Measurements from ENCODE around the gene HSPB2.
"Not testable (repeated sequence)": the region's sequence is repeated elsewhere in the genome, so short reads cannot be mapped to it uniquely, and the experiment has no call there.

Gene HSPB2

DNA sequence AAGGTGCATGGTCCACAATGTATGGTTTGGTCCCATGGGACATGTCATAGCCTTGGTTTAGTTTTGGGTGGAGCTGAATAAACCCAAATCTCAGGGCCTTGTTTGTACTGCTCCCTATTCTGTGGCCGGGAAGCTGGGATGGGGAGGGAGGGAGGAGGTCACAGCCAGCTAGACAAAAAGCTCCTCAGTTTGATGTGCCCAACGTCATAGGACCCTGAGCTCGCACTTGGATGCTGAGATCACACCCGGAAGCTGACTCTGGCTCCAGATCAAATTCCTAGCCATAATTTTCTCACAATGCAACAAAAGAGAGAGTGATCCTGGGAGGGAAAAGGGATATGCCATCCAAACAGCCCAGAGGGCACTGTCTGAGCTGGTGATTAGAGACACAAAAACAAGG lies 1.5 kb downstream of the HSPB2 start:
- DNase-seq (ENCODE audit: low read depth) = no peak

- DNase-seq (ENCODE audit: low read depth) = no peak
These were observed 4.2 kb downstream of the HSPB2 start for GRCh38 chr11:111916768-111917167.

DNA sequence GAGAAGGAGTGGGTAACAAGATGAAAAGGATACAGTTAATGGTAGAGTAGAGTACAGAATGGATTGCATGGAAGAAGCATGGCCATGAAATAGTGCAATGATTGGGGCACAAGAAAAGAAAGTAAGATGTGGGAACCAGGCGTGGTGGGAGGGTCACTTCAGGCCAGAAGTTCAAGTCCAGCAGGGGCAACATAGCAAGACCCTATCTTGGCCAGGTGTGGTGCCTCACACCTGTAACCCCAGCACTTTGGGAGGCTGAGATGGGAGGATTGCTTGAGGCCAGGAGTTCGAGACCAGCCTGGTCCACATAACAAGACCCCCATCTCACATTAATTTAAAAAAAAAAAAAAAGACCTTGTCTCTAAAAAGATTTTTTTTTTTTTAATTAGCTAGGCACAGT lies 4.8 kb downstream of the HSPB2 start:
- no peak for DNase-seq (ENCODE audit: low read depth)

DNA sequence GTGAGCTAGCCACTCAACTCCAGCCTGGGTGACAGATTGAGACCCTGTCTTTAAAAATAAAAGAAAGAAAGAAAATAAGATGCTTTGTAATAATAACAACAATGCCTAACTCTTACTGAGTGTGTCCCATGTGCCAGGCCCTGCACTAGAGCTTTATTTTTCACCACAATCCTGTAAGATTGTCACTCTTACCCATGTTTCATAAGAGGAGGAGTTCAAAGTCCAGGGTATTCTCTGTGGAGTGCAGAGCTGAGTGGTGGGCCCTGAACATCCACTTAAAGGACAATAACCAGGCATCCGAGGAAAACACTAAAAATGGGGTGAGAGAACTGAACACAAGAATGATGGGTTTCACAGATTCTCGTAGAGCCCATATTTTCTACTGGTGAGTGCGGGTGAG lies 5.3 kb downstream of the HSPB2 start:
- DNase-seq (ENCODE audit: low read depth) = no peak

DNA sequence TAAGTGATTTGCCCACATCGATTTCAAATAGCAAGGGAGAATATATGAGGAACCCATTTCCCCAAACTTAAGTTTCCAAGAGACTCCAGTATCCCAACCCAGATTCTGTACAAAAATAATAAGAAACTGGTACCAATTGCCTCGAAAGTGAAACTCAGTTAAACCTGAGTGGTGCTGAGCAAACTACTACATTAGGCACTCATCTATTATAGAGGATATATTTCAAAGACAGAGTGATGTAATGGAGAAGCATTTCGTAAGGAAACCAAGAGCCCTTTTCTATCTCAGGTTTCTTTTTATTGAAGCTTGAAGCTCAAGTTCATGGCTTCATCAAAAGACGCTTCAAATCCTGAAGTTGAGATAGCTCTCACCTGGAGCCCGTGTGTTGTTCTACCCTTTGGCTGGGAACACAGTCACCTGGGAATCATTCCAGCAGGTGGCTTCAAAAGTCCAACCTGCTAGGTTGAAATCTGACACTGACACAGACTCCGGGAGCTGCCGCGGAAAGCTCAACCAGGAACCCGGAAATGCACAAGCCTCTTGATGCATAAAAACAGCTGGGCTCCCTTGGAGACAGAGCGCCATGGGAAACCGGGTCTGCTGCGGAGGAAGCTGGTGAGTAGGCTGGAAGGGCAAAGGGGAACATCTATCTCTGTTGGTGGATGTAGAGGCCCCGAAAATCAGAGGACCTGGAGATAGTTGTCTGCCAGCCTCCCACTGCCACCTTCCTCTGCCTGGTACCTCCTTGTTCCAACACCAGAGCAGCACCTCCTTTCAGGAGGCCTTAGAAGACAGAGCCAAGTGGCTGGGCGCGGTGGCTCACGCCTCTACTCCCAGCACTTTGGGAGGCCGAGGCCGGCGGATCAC lies 6.1 kb downstream of the HSPB2 start, which contains the start of gene C11orf52:
Gene C11orf52 (plus strand): TSS at position 524 of the 867 bp plus-strand sequence. CDS start 60 bp downstream, at position 584.
- no peak for DNase-seq (ENCODE audit: low read depth)

- no peak for DNase-seq (ENCODE audit: low read depth)
These were observed 8.4 kb downstream of the HSPB2 start for GRCh38 chr11:111920908-111921307.

DNA sequence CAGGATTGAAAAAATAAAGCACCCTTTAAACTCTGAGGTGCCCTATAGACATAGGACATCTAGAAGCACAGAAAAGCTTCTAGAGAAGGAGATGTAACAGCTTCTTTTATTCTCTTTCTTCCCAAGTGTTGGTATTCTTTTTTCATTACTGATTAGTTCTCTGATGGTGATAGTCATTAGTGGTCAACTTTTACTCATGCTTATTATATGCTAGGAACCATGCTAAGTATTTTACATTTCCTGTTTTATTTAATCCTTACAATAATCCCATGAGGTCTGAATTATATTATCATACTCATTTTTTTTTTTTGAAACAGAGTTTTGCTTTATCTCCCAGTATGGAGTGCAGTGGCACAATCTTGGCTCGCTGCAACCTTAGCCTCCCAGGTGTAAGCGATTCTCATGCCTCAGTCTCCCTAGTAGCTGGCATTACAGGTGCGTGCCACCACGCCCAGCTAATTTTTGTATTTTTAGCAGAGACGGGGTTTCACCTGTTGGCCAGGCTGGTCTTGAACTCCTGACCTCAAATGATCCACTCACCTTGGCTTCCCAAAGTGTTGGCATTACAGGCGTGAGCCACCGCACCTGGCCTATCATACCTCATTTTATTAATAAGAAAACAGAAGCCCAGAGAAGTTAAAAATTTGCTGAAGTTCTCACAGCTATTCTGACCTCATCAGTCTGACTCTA lies 9.2 kb downstream of the HSPB2 start:
- no peak for DNase-seq (ENCODE audit: low read depth)

DNA sequence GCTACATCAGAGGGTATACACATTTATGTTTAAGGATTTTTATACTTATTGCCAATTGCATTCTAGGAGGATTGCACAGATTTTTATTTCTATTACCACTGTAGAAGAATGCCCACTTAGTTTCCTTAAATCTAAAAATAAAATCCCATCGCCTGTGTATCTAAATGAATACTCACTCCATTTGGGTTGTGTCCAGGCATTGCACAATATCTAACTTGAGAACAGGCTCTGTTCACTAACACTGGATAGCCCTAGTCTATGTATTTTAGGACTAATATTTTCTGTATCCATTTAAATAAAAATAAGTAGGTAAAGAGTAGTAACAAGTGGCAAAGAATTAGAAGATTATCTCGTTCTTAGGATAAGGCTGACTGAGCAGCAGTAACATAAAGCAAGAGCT lies 10.3 kb downstream of the HSPB2 start:
- peak; percentile 80 for DNase-seq (ENCODE audit: low read depth)

GRCh38 chr11:111923351-111923788 lies 10.8 kb downstream of the HSPB2 start:
- peak; percentile 63 for DNase-seq (ENCODE audit: low read depth)

- no peak for DNase-seq (ENCODE audit: low read depth)
These were observed 11.4 kb downstream of the HSPB2 start for GRCh38 chr11:111923951-111924350.

DNA sequence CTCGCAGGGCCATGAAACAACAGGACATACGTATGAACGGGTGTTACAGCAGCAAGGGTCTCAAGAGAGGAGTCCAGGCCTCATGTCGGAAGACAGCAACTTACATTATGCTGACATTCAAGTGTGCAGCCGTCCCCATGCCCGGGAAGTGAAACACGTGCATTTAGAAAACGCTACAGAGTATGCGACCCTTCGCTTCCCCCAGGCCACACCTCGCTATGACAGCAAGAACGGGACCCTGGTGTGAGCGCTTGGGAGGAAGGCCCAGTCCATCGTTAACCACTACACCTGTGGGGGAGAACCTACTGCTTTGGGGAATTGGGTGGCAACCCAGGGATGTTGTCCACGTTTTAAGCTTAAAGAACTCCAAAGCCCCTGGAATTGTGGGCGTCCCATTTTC lies 13.4 kb downstream of the HSPB2 start:
- DNase-seq (ENCODE audit: low read depth) = no peak

GRCh38 chr11:111926505-111927391 lies 14.2 kb downstream of the HSPB2 start:
- DNase-seq (ENCODE audit: low read depth) = peak; percentile 96

GRCh38 chr11:111930472-111930871 lies 17.9 kb downstream of the HSPB2 start:
- no peak for DNase-seq (ENCODE audit: low read depth)

DNA sequence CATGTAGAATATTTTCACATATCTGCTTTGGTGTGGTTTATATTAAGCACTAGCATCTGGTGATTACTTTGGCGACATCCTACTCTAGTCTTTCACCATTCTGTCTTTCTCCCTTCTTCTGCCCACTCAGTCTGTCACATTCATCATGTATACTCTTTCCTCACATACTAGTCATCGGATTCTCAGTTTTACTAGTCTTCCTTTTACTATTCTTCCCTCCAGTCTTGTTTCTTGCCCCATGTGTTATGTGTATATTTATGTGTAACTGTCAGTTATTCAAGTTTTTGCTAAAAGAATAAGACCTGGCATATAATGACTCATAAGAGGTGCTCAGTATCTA lies 20.0 kb downstream of the HSPB2 start:
- no peak for DNase-seq (ENCODE audit: low read depth)

DNA sequence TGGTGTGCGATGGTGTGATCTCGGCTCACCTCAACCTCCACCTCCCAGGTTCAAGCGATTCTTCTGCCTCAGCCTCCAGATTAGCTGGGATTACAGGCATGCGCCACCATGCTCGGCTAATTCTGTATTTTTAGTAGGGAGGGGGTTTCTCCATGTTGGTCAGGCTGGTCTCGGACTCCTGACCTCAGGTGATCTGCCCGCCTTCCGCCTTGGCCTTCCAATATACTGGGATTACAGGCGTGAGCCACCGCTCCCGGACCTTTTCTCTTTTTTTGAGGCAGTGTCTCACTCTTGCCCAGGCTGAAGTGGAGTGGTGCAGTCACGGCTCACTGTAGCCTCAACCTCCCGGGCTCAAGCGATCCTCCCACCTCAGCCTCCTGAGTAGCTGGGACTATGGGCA lies 20.6 kb downstream of the HSPB2 start:
- DNase-seq (ENCODE audit: low read depth) = not testable (repeated sequence)

GRCh38 chr11:111933872-111934271 lies 21.3 kb downstream of the HSPB2 start:
- no peak for DNase-seq (ENCODE audit: low read depth)

GRCh38 chr11:111934306-111934705 lies 21.8 kb downstream of the HSPB2 start:
- no peak for DNase-seq (ENCODE audit: low read depth)

DNA sequence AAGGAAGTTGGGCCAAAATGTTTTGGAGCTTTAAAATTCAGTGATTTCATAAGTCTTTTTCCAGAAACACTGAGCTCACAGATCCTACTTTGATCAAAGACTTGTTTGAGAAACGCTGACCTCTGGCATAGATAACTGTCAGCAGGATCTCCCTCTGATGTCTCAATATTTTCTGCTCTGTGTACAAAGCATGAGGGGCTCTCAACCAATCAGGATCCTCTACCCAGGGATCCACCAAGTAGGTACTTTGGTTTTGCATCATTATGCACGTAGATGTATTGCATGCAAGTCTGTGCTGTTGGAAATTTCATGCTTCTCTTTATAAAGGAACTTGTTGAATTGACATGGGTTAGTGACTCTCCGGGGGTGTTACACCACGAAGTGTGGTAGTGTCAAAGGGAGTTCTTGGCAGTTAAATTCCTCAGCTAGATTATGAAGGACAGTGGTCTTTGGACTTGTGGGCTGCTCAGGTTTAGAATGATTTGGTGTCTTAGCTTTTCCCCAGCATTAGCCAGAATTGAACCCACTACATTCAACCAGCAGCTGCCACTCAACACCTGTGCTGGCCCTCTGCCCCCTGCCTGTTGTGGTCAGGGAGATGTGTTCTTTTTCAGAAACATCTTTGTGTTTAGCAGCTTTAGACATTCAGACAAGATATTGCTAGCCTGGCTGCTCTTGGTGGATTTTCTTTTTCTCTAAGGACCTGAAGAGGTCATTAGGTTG lies 22.9 kb downstream of the HSPB2 start:
- peak; percentile 51 for DNase-seq (ENCODE audit: low read depth)

DNA sequence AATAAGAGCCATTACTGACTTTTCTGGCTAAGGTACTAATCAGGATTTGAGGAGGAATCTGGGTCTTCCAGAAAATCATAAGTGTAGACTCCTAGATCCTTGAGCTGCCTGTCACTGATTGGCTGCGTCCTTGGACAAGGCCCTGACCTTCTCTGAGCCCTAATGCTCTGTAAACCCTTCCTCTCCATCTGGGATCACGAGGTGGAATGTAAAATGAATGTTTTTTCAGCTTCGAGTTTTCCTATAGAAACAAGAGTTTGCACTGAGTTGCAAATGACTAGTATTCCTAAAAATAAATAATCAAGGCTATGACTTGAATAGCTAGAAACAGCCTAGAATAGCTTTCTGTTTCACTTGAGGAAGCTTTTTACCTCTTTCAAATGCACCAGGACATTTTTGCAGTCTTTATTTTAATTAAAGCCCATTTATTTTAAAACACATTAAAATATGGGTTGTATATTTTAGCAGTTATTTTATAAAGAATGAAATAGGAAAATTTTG lies 23.6 kb downstream of the HSPB2 start:
- no peak for DNase-seq (ENCODE audit: low read depth)

DNA sequence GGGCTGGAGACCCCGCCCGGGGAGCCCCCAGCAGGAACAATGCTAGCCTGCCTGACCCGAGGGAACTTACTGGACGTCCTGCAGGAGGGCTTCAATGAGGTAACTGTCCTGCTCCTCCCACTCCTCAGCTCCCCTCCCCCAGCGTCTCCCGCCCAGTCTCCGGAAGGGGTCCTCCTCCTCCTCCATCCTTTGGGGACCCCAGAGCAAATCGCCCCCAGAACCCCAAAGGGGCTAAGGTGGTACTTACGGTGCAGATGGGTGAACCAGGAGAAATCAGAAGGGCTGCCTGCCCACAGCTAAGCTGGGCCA lies 24.9 kb downstream of the HSPB2 start:
- DNase-seq (ENCODE audit: low read depth) = no peak

GRCh38 chr11:111937844-111938243 lies 25.3 kb downstream of the HSPB2 start:
- DNase-seq (ENCODE audit: low read depth) = no peak

DNA sequence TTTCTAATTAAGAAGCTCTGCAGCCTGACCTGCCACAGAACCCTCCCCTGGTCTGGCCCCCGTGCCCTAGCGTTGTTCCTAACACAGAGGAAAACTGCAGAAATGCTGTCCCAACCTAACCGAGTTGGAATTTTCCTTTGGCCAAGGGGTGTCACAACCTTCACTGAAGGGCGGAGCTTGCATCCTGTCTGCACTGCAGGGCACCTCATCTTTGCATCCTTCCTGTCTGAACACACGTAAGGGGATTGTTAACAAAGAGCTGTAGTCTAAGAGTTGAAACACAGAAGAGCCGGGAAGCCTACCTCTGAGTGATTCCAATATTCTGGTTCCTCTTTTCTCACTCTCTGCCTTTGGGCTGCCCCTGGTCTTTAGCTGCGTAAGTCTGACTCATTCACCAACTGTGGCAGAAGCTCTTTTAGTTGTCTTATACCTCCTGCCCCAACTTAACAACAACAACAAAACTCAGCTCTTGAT lies 26.2 kb downstream of the HSPB2 start:
- DNase-seq (ENCODE audit: low read depth) = no peak

All from fibroblast of the conjunctiva (primary cell).